Endothelial cell of umbilical vein (primary cell): ENCODE results near the gene TXN2. TPM values are rescaled to one million over a fixed set of nuclear protein-coding genes. Genes with fewer than 3 reads are reported as not detected.

Experiments
- BruUV-seq: library from RNA; stranded (reverse); fragments of 400-500 nt; replicated peaks from 2 replicates; lab custom pipeline; 2021; lab: Mats Ljungman, UMichigan
- CTCF ChIA-PET: fragments of 300-600, 350-600 bp; sonication (Branson Sonifier 250); formaldehyde crosslinking; loops from one replicate; lab custom pipeline; 2021; ENCODE audit warnings: antibody characterized with exemption, inconsistent platforms; lab: Charles Lee
- POLR2A ChIA-PET: fragments of 300-600, 350-600 bp; sonication (Branson Sonifier 250); formaldehyde crosslinking; loops from one replicate; lab custom pipeline; 2021; ENCODE audit warnings: antibody characterized with exemption, inconsistent platforms; lab: Charles Lee
- DNase-seq: peaks from one replicate; pipeline ENCODE4 v3.0.0-alpha.2; 2011; ENCODE audit warnings: low read depth, low spot score
- FAIRE-seq: peaks from 2 replicates; lab custom pipeline; 2011; peaks lifted over from hg19 to GRCh38; lab: Jason Lieb, UNC
- H2AFZ ChIP-seq: 2 replicates; pipeline ENCODE4 v1.6.0; 2012; ENCODE audit warnings: low read depth, low read length, control low read depth, inconsistent platforms
- H3K27ac ChIP-seq: 2 replicates; pipeline ENCODE4 v1.5.1; 2011; ENCODE audit warnings: low read depth, mild to moderate bottlenecking, control low read depth, low read length, moderate library complexity; ENCODE audit not compliant: insufficient read depth
- H3K27me3 ChIP-seq, 2 experiments: 2 replicates each; pipeline versions ENCODE4 v1.6.0 to v1.6.1; 2011; ENCODE audit warnings: low read length in 2 of 2, mixed read lengths in 1 of 2; ENCODE audit not compliant: control insufficient read depth in 2 of 2, insufficient read depth in 2 of 2
- H3K36me3 ChIP-seq, 2 experiments: 2 replicates in 1 of 2; 3 replicates in 1 of 2; pipeline ENCODE4 v1.5.1; 2011; ENCODE audit warnings: low read length in 2 of 2, mild to moderate bottlenecking in 1 of 2, moderate library complexity in 1 of 2; ENCODE audit not compliant: control insufficient read depth in 2 of 2, insufficient read depth in 2 of 2; ENCODE audit errors: extremely low read depth in 1 of 2
- H3K4me1 ChIP-seq: 3 replicates; pipeline ENCODE4 v1.5.1; 2011; ENCODE audit warnings: mild to moderate bottlenecking, low read length; ENCODE audit not compliant: control insufficient read depth, insufficient read depth; ENCODE audit errors: extremely low read depth
- H3K4me2 ChIP-seq: 2 replicates; pipeline ENCODE4 v1.6.1; 2011; ENCODE audit warnings: low read length, control low read depth, mixed read lengths; ENCODE audit not compliant: insufficient read depth
- H3K4me3 ChIP-seq, 3 experiments: fragments of 200-600 bp in 1 of 3; sonication (generic), shearing (Covaris generic) in 1 of 3; replicated peaks in 1 of 3; 2 replicates each; pipeline ENCODE4 v1.5.1; 2011 to 2016; ENCODE audit warnings: control low read depth in 3 of 3, low read length in 3 of 3, mild to moderate bottlenecking in 2 of 3, inconsistent platforms in 1 of 3, low read depth in 1 of 3, moderate library complexity in 1 of 3; ENCODE audit not compliant: insufficient read depth in 1 of 3
- H3K79me2 ChIP-seq: 2 replicates; pipeline ENCODE4 v1.6.0; 2012; ENCODE audit warnings: low read length, inconsistent platforms; ENCODE audit not compliant: control insufficient read depth, insufficient read depth
- H3K9ac ChIP-seq: replicated peaks from 2 replicates; pipeline ENCODE3; 2011; ENCODE audit warnings: low read length, control low read depth; ENCODE audit not compliant: insufficient read depth; ENCODE audit errors: extremely low read depth
- H3K9me1 ChIP-seq: replicated peaks from 3 replicates; pipeline ENCODE4 v1.6.0; 2011; ENCODE audit warnings: mild to moderate bottlenecking, low read length; ENCODE audit not compliant: control insufficient read depth, insufficient read depth; ENCODE audit errors: extremely low read depth
- H3K9me3 ChIP-seq: replicated peaks from 2 replicates; pipeline ENCODE4 v1.5.1; 2012; ENCODE audit warnings: low read length, inconsistent platforms; ENCODE audit not compliant: control insufficient read depth, insufficient read depth
- H4K20me1 ChIP-seq: replicated peaks from 2 replicates; pipeline ENCODE3; 2011; ENCODE audit warnings: mild to moderate bottlenecking, low read length; ENCODE audit not compliant: control insufficient read depth, insufficient read depth; ENCODE audit errors: extremely low read depth
- EZH2 ChIP-seq: IDR thresholded peaks from 2 replicates; pipeline ENCODE4 v1.6.1; 2012; ENCODE audit warnings: borderline replicate concordance, low read depth, mild to moderate bottlenecking, moderate library complexity, low read length, inconsistent platforms; ENCODE audit not compliant: severe bottlenecking
- FOS ChIP-seq: IDR thresholded peaks from 2 replicates; pipeline ENCODE4 v1.6.1; 2011; ENCODE audit warnings: mild to moderate bottlenecking, low read length, moderate library complexity, borderline replicate concordance; ENCODE audit not compliant: insufficient read depth
- GATA2 ChIP-seq: IDR thresholded peaks from 2 replicates; pipeline ENCODE4 v1.7.0; 2011; ENCODE audit warnings: low read depth, mild to moderate bottlenecking, moderate library complexity, mixed read lengths, low read length; ENCODE audit not compliant: insufficient read length, insufficient read depth
- JUN ChIP-seq: IDR thresholded peaks from 2 replicates; pipeline ENCODE4 v1.6.1; 2011; ENCODE audit warnings: borderline replicate concordance, low read depth; ENCODE audit not compliant: insufficient read length, insufficient read depth
- MYC ChIP-seq: IDR thresholded peaks from one replicate; pipeline ENCODE4 v1.6.1; 2011; ENCODE audit warnings: mild to moderate bottlenecking, low read depth, low read length
- POLR2A ChIP-seq: IDR thresholded peaks from 2 replicates; pipeline ENCODE4 v1.6.1; 2012; ENCODE audit warnings: low read depth, mild to moderate bottlenecking, control low read depth, low read length
- POLR2AphosphoS5 ChIP-seq: IDR thresholded peaks from 2 replicates; pipeline ENCODE4 v1.6.1; 2012; ENCODE audit warnings: low read depth, mild to moderate bottlenecking, control low read depth, low read length, moderate library complexity; ENCODE audit not compliant: insufficient read depth
- dilution Hi-C: fragments of 300-500 bp; cut with MboI; formaldehyde crosslinking; loops from one replicate; pipeline ENCODE4 v1.15.0; 2019; ENCODE audit warnings: low sequenced_read_pairs; ENCODE audit not compliant: extremely low pct_ligation_motif_present
- intact Hi-C: fragments of 100-400 bp; cut with micrococcal nuclease; formaldehyde crosslinking; loops from one replicate; pipeline ENCODE4 v1.10.0; 2022
- polyA plus RNA-seq, 4 experiments: library from polyadenylated mRNA; depleted of rRNA in 3 of 4; stranded (reverse) in 3 of 4; unstranded in 1 of 4; fragments of >200 nt; gene quantifications; 2 replicates each; pipeline versions ENCODE4 v1.2.1 to v1.2.3, GENCODE V29; 2011 to 2012; ENCODE audit warnings: missing spikeins in 1 of 4
- total RNA-seq: library from RNA; stranded (reverse); gene quantifications from 2 replicates; pipeline ENCODE4 v1.2.3, GENCODE V29; 2021
- TF ChIP-seq, protein P1 (sequence below), 2 donors: IDR thresholded peaks; 1 replicate in 1 of 2; 2 replicates in 1 of 2; pipeline ENCODE4 v1.5.1; 2011; ENCODE audit warnings: low read length in 2 of 2, mild to moderate bottlenecking in 2 of 2, moderate library complexity in 2 of 2, control low read depth in 1 of 2, inconsistent platforms in 1 of 2, low read depth in 1 of 2; ENCODE audit not compliant: insufficient read depth in 1 of 2; ENCODE audit errors: extremely low read depth in 1 of 2
- TF ChIP-seq, protein P2 (sequence below): IDR thresholded peaks from 2 replicates; pipeline ENCODE4 v1.6.1; 2011; ENCODE audit not compliant: insufficient read depth, insufficient read length

The TXN2 gene
- total and polyA plus RNA-seq, 2 donors (not counting 3 experiments of a cell fraction or from before 2014, with no cell fraction given): 75.9 to 183 TPM

DNA sequence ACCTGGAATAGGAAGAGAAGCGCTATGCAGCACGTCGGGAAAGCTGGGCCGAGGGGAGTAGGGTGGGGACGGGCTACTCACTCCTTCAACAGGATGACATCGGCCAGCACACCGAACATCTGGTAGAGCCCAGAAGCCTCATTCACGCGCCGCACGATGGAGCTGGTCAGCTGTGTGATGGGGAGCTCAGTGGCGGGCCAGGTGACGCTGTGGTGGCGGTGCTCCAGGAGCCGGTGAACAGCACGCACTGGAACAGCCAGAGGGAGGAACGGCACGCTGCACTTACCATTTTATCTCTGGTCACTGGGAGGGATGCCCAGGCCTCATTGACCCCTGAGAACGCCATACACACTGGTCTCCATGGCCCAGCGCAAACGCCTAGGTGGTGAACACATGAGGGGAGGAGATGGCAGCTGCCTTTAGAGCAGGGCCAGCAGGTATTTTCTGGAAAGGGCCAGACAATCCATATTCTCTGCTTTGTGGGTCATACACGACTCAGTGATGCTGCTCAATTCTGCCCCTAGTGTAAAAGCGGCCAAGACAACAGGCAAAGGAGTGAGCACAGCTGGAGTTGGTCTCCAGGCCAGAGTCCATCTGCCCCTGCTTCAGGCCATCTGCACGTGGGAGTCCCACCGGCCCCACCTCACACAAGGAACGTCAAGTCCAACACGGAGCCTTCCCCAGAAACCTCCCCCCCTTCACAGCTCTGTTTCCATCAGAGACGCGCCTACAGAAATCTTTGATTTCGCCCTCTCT lies 16.6 kb upstream of the TXN2 start:
- no TSS peak for BruUV-seq
- H3K9me3 ChIP-seq: no peaks in the 10 kb centered on the region
- no peak for FAIRE-seq
- H4K20me1 ChIP-seq: no peaks in the 10 kb centered on the region
- no peak overlapping the region for H3K9ac ChIP-seq
- no peaks in the 10 kb centered on the region for H3K9me1 ChIP-seq
- CTCF ChIA-PET: no interaction called here
- no peaks in the 10 kb centered on the region for H3K27me3 ChIP-seq
- no peaks in the 10 kb centered on the region for H3K79me2 ChIP-seq
- DNase-seq: no peak
- no peaks in the 10 kb centered on the region for H3K4me1 ChIP-seq
- no peak overlapping the region for H3K4me3 ChIP-seq
- POLR2A ChIA-PET: no interaction called here
- no peak overlapping the region for H3K27ac ChIP-seq
- TF ChIP-seq, protein P1, sequence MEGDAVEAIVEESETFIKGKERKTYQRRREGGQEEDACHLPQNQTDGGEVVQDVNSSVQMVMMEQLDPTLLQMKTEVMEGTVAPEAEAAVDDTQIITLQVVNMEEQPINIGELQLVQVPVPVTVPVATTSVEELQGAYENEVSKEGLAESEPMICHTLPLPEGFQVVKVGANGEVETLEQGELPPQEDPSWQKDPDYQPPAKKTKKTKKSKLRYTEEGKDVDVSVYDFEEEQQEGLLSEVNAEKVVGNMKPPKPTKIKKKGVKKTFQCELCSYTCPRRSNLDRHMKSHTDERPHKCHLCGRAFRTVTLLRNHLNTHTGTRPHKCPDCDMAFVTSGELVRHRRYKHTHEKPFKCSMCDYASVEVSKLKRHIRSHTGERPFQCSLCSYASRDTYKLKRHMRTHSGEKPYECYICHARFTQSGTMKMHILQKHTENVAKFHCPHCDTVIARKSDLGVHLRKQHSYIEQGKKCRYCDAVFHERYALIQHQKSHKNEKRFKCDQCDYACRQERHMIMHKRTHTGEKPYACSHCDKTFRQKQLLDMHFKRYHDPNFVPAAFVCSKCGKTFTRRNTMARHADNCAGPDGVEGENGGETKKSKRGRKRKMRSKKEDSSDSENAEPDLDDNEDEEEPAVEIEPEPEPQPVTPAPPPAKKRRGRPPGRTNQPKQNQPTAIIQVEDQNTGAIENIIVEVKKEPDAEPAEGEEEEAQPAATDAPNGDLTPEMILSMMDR (IDR thresholded peaks at IDR 0.05; ENCODE audit: extremely low read depth in 1 of 2, insufficient read depth in 1 of 2, low read depth in 1 of 2, low read length in 2 of 2): no peak
- TF ChIP-seq FOS (no peak), MYC (no peak), GATA2 (no peak), EZH2 (no peak), POLR2AphosphoS5 (no peak), POLR2A (no peak), JUN (no peak)
- TF ChIP-seq, protein P2, sequence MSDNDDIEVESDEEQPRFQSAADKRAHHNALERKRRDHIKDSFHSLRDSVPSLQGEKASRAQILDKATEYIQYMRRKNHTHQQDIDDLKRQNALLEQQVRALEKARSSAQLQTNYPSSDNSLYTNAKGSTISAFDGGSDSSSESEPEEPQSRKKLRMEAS: no peak
- intact Hi-C loops: no loop called here
- H2AFZ ChIP-seq: no peak overlapping the region
- H3K4me2 ChIP-seq: no peak overlapping the region
- dilution Hi-C loops: no loop called here
- H3K36me3 ChIP-seq: peaks cover 0 to 5% of the 10 kb centered on the region in 2 experiments
